Measurements from ENCODE around the gene RSPO4. TPM values are rescaled to one million over a fixed set of nuclear protein-coding genes. Genes with fewer than 3 reads are reported as not detected.

Gene RSPO4
- polyA plus RNA-seq (2011; rRNA removed) (not detected in 2 replicates), polyA plus RNA-seq (2017; fragmentation: RNase III; extraction: RNeasy Plus Mini Kit Qiagen cat#74134 plus additional on column Dnase treatment) (not detected in 3 replicates), polyA minus RNA-seq (2011; rRNA and poly(A)+ RNA removed) (not detected in 2 replicates)
- polyA plus RNA-seq (2012; cell fraction: cytosol; rRNA removed) = not detected in 2 replicates
- 0.02 TPM in 1 of 2 replicates, not detected in the other for polyA plus RNA-seq (2012; cell fraction: nucleus; rRNA removed)

GRCh38 chr20:1001911-1002681 lies at the start of gene RSPO4:
RSPO4 (minus strand) TSS chr20:1002311; CDS start chr20:1002164, 147 bp downstream.
- Histone ChIP-seq H3K4me3 (peak within 1 kb of the TSS; percentile 32; the same call in 2 of the 3 replicates), H3K27ac (no peak within 1 kb of the TSS), H3K9me3 (no peaks in the 10 kb centered on the region), H3K4me2 (peak within 1 kb of the TSS; percentile 68), H3K4me1 (no peaks in the 10 kb centered on the region; the same call in 2 of the 3 replicates)
- POLR2A ChIA-PET = no interaction called here
- WGBS (ENCODE audit: missing lambda C conversion rate) = 30% methylated on average over 51 of the region's 88 CpGs
- DNase-seq (ENCODE audit: low read depth in 1 of 2, low spot score in 1 of 2) = no peak
- no peak for FAIRE-seq
- TF ChIP-seq TFCP2L1 (CRISPR knock-in tag; IDR thresholded peaks at IDR 0.05) (no peak), MYC (IDR thresholded peaks at IDR 0.05; ENCODE audit: borderline replicate concordance, low read length) (no peak), SMC3 (IDR thresholded peaks at IDR 0.05) (no peak), CTCF (IDR thresholded peaks at IDR 0.05) (no peak), HES2 (IDR thresholded peaks at IDR 0.05) (no peak), CBX8 (IDR thresholded peaks at IDR 0.05) (no peak), RNF2 (IDR thresholded peaks at IDR 0.05; ENCODE audit: borderline replicate concordance, low read depth) (no peak), CEBPB (IDR thresholded peaks at IDR 0.05) (no peak), ZSCAN20 (CRISPR knock-in tag; IDR thresholded peaks at IDR 0.05) (no peak), FOXS1 (CRISPR knock-in tag; IDR thresholded peaks at IDR 0.05) (no peak), PBX3 (IDR thresholded peaks at IDR 0.05) (no peak), MAX (IDR thresholded peaks at IDR 0.05) (no peak), FOSL2 (IDR thresholded peaks at IDR 0.05) (no peak), FOSL2 (CRISPR knock-in tag; IDR thresholded peaks at IDR 0.05) (no peak), EP300 (IDR thresholded peaks at IDR 0.05) (no peak), CHD2 (IDR thresholded peaks at IDR 0.05; ENCODE audit: low read length, partially characterized antibody) (no peak), BHLHE40 (IDR thresholded peaks at IDR 0.05; ENCODE audit: low read depth, low read length) (no peak), ZNF302 (CRISPR knock-in tag; IDR thresholded peaks at IDR 0.05) (no peak)
- CTCF ChIA-PET = interaction anchor here (1.5 kb wide), 1 partner anchor 19 kb away, joined by 4 read pairs; no protein-coding TSS in a partner anchor
- no peak for ATAC-seq

GRCh38 chr20:1050440-1050839 lies 48.3 kb upstream of the RSPO4 start:
- Histone ChIP-seq H3K27ac (no peak overlapping the region), H3K4me3 (no peak overlapping the region), H3K4me1 (no peaks in the 10 kb centered on the region), H3K9me3 (no peaks in the 10 kb centered on the region), H3K4me2 (no peak overlapping the region)
- WGBS (ENCODE audit: missing lambda C conversion rate) = 20% methylated on average over 6 of the region's 6 CpGs
- FAIRE-seq (no peak), ATAC-seq (no peak), DNase-seq (ENCODE audit: low read depth in 1 of 2, low spot score in 1 of 2) (no peak)
- no peak for TF ChIP-seq ZNF302 (CRISPR knock-in tag; IDR thresholded peaks at IDR 0.05)
- CTCF ChIA-PET = interaction anchor here (1.0 kb wide), 1 partner anchor 58 kb away, joined by 4 read pairs; no protein-coding TSS in a partner anchor
- POLR2A ChIA-PET = no interaction called here

GRCh38 chr20:1045860-1046418 lies 43.8 kb upstream of the RSPO4 start:
- no peak for ATAC-seq
- DNase-seq (ENCODE audit: low read depth in 1 of 2, low spot score in 1 of 2) = no peak
- H3K4me3 ChIP-seq = no peak overlapping the region
- no peak overlapping the region for H3K4me2 ChIP-seq
- no peaks in the 10 kb centered on the region for H3K4me1 ChIP-seq
- H3K27ac ChIP-seq = no peak overlapping the region
- FAIRE-seq = no peak
- TF ChIP-seq CEBPB (IDR thresholded peaks at IDR 0.05) (no peak), HOXB5 (CRISPR knock-in tag; IDR thresholded peaks at IDR 0.05) (no peak), HOXA7 (CRISPR knock-in tag; IDR thresholded peaks at IDR 0.05) (no peak), HDAC2 (IDR thresholded peaks at IDR 0.05) (no peak), MAFK (IDR thresholded peaks at IDR 0.05; ENCODE audit: partially characterized antibody) (peak; percentile 96)
- ChIA-PET CTCF (no interaction called here), POLR2A (no interaction called here)
- 17% methylated on average over 3 of the region's 3 CpGs for WGBS (ENCODE audit: missing lambda C conversion rate)
- 0 out of 3 replicates have a peak, but pooled peaks cover under 1% of the 10 kb centered on the region for H3K9me3 ChIP-seq

Data from A549 (cell line).